Sigmoid colon (tissue), 4 donors: ENCODE data around the gene CTDP1.

Experiments used
- CTCF ChIP-seq, 4 experiments: fragments of 450-650 bp in 3 of 4; fragments of 200-600 bp in 1 of 4; IDR thresholded peaks; one replicate each; pipeline ENCODE4 v1.5.1; 2016 to 2019; ENCODE audit warnings: antibody characterized with exemption in 4 of 4, mild to moderate bottlenecking in 3 of 4, moderate library complexity in 2 of 4
- EP300 ChIP-seq, 4 donors: sonication (generic); formaldehyde crosslinking; IDR thresholded peaks; one replicate each; pipeline ENCODE4 v1.6.1; 2017; ENCODE audit warnings: antibody characterized with exemption in 4 of 4
- POLR2A ChIP-seq, 2 donors: fragments of 450-650 bp; IDR thresholded peaks; one replicate each; pipeline ENCODE4 v1.6.1; 2016; ENCODE audit warnings: antibody characterized with exemption in 2 of 2, mild to moderate bottlenecking in 2 of 2, moderate library complexity in 2 of 2
- POLR2AphosphoS5 ChIP-seq, 4 donors: sonication (generic); formaldehyde crosslinking; IDR thresholded peaks; one replicate each; pipeline ENCODE4 v1.6.1; 2017; ENCODE audit warnings: antibody characterized with exemption in 4 of 4

- TF ChIP-seq CTCF (IDR thresholded peaks at IDR 0.05) (no peak), POLR2AphosphoS5 (IDR thresholded peaks at IDR 0.05) (no peak), POLR2A (IDR thresholded peaks at IDR 0.05) (no peak), EP300 (IDR thresholded peaks at IDR 0.05) (no peak)
These were observed 17.6 kb downstream of the CTDP1 start for GRCh38 chr18:79697178-79697577.
